ENCODE data around the gene ZNF532.

ZNF532 gene

DNA sequence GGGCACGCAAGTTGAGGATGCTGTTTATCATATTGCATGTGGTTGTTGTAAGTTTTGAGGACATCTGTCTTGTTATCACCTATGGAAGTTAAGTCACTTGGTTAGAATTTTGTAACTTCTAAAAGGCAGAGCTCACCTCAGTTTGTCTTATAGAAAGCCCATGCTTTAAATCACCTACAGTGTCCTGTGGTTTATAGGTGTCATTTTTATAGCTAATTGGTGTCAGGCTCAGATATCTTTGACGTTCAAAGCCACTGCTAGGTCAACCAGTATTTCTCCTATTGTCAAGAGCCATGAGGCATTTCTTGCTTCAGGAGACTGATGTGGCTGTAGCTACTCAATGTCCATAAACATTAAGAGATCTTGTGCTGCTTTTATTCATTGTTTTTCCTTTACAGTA is 16.8 kb downstream of the ZNF532 start:
- no peak for DNase-seq (ENCODE audit: low read depth)
- TF ChIP-seq, protein P1, sequence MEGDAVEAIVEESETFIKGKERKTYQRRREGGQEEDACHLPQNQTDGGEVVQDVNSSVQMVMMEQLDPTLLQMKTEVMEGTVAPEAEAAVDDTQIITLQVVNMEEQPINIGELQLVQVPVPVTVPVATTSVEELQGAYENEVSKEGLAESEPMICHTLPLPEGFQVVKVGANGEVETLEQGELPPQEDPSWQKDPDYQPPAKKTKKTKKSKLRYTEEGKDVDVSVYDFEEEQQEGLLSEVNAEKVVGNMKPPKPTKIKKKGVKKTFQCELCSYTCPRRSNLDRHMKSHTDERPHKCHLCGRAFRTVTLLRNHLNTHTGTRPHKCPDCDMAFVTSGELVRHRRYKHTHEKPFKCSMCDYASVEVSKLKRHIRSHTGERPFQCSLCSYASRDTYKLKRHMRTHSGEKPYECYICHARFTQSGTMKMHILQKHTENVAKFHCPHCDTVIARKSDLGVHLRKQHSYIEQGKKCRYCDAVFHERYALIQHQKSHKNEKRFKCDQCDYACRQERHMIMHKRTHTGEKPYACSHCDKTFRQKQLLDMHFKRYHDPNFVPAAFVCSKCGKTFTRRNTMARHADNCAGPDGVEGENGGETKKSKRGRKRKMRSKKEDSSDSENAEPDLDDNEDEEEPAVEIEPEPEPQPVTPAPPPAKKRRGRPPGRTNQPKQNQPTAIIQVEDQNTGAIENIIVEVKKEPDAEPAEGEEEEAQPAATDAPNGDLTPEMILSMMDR (IDR thresholded peaks at IDR 0.05; ENCODE audit: control insufficient read depth, insufficient read depth, low read depth, low read length, missing control alignments) = no peak
- no peak overlapping the region for H3K4me3 ChIP-seq (ENCODE audit: control insufficient read depth, low read depth, low read length)

DNA sequence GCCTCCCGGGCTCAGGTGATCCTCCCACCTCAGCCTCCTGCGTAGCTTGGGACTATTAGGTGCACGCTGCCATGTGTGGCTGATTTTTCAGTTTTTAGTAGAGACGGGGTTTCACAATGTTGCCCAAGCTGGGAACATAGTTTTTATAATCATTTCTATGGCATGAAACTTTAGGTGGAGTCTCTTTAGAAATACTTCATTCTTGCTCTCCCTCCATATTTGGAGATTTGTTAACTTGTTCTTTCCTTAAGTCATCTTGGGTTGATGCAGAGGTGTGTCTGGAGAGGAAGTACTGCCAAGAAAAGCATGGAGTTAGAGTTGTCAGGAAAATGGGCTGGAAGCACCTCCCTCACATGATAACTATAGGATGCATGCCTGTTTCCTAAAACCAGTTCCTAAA is 17.4 kb downstream of the ZNF532 start:
- no peak overlapping the region for H3K4me3 ChIP-seq (ENCODE audit: control insufficient read depth, low read depth, low read length)
- TF ChIP-seq, protein P1 (IDR thresholded peaks at IDR 0.05; ENCODE audit: control insufficient read depth, insufficient read depth, low read depth, low read length, missing control alignments) = no peak
- no peak for DNase-seq (ENCODE audit: low read depth)

DNA sequence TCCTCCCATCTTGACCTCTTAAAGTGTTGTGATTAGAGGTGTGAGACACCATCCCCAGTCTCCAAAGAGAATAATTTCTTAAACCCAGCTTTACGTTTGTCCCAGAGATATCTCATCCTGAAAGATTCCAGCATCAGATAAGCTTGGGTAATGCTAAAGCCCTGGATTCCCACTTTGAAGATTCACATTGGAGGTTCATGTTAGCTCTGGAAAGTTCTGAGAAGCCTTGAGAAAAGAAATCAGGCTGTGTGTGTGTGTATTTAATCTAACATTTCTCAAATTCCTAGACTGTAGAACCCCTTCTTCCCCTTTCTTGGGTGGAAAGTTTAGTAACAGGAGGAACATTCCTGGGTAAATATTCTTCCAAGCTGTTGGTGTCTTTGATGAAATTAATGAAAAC is 18.0 kb downstream of the ZNF532 start:
- no peak for DNase-seq (ENCODE audit: low read depth)
- no peak overlapping the region for H3K4me3 ChIP-seq (ENCODE audit: control insufficient read depth, low read depth, low read length)
- TF ChIP-seq, protein P1 (IDR thresholded peaks at IDR 0.05; ENCODE audit: control insufficient read depth, insufficient read depth, low read depth, low read length, missing control alignments) = no peak

DNA sequence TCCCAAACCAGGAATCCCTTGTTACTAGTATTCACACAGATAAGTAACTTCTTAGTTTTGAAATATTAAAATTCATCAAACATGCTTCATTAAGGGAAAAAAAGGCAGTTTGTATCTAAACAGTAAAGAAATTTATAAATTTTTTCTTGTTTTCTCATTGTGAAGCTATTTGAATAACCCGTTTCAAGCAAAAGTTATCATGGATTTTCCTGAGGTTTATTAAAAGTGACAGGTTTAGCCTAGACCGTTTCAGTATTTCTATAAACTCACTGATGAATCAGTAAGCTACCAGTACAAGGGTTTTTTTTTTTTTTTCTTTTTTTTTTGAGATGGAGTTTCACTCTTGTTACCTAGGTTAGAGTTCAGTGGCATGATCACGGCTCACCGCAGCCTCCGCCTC is 20.0 kb downstream of the ZNF532 start:
- TF ChIP-seq, protein P1 (IDR thresholded peaks at IDR 0.05; ENCODE audit: control insufficient read depth, insufficient read depth, low read depth, low read length, missing control alignments) = no peak
- no peak for DNase-seq (ENCODE audit: low read depth)
- no peak overlapping the region for H3K4me3 ChIP-seq (ENCODE audit: control insufficient read depth, low read depth, low read length)

DNA sequence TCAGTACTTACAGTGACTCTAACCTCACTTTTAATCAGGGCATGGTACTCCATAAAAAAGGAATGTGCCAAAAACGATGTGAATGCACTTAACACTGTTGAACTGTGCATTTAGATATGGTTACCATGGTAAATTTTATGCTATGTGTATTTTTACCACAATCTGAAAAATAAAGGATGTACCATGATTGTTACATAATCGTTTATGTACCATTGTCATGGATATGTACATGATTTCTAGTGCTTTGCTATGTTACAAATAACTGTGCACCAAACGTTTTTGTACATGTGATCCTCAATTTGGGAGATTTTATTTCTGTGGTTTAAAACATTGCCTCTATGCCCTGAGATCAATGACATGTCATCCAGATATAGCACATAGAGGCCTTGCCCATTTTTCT is 21.8 kb downstream of the ZNF532 start:
- no peak overlapping the region for H3K4me3 ChIP-seq (ENCODE audit: control insufficient read depth, low read depth, low read length)
- TF ChIP-seq, protein P1 (IDR thresholded peaks at IDR 0.05; ENCODE audit: control insufficient read depth, insufficient read depth, low read depth, low read length, missing control alignments) = no peak
- no peak for DNase-seq (ENCODE audit: low read depth)

DNA sequence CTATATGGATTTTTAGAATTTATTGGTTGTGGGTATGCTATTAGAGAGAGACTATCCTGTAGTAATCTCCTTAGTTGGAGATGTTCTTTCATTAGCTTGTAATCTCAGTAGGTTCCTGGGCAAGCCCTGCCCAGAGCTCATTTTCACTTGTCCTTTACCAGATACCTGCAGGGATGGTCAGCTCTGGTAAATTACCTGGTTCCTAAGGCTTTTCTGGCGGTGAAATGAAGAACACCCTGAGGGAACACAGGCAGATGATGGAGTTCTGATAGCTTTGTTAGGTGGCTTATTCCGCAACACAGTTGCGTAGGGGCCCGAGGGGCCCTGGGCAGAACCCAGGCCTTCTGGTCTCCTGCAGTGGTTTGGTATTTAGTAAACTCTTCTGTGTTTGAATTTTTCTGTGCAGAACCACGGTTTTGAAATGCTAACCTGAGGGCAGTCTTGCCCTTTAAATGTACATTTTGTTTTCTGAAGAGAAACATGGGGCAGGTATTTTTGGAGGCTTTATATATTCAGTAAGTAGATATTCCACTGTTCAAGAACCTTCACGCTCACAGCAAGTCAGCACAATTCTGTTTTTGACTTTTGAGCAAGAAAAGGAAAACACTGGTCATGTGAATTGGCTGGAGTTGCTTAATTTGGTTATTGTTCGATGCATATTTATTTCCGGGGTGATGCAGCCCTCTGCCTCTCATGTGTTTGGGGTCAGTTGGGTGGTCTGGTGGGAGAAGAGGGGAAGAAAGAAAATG is 22.4 kb downstream of the ZNF532 start:
- TF ChIP-seq, protein P1 (IDR thresholded peaks at IDR 0.05; ENCODE audit: control insufficient read depth, insufficient read depth, low read depth, low read length, missing control alignments) = no peak
- no peak overlapping the region for H3K4me3 ChIP-seq (ENCODE audit: control insufficient read depth, low read depth, low read length)
- no peak for DNase-seq (ENCODE audit: low read depth)

Data from AG09309 (cell line).